HL-60 (cell line): ENCODE results near the gene NRXN2.

ENCODE experiments used
- DNase-seq, 2 experiments: peaks; one replicate each; pipeline ENCODE4 v3.0.0-alpha.2; 2010 to 2020; ENCODE audit warnings: low read depth in 1 of 2, low spot score in 1 of 2
- H3K27ac ChIP-seq: fragments of 250-450 bp; sonication (Bioruptor Pico); replicated peaks from 2 replicates; pipeline ENCODE4 v1.5.1; 2020; ENCODE audit warnings: mild to moderate bottlenecking, moderate library complexity
- H3K27me3 ChIP-seq: fragments of 250-450 bp; sonication (Bioruptor Pico); 2 replicates; pipeline ENCODE4 v1.5.1; 2021; ENCODE audit warnings: mild to moderate bottlenecking, moderate library complexity; ENCODE audit not compliant: insufficient read depth, poor library complexity, severe bottlenecking
- H3K4me3 ChIP-seq: replicated peaks from 2 replicates; pipeline ENCODE4 v1.5.1; 2011; ENCODE audit warnings: mild to moderate bottlenecking, control low read depth, low read length; ENCODE audit not compliant: insufficient read depth
- CTCF ChIP-seq: IDR thresholded peaks from one replicate; pipeline ENCODE4 v1.5.1; 2011; ENCODE audit warnings: low read length, control low read depth, inconsistent platforms; ENCODE audit not compliant: insufficient read depth
- GABPA ChIP-seq: IDR thresholded peaks from 2 replicates; pipeline ENCODE4 v1.6.1; 2012; ENCODE audit warnings: low read depth
- POLR2AphosphoS5 ChIP-seq: IDR thresholded peaks from 2 replicates; pipeline ENCODE4 v1.6.1; 2012; ENCODE audit warnings: low read depth
- REST ChIP-seq: IDR thresholded peaks from 2 replicates; pipeline ENCODE4 v1.6.1; 2012; ENCODE audit warnings: low read depth; ENCODE audit not compliant: insufficient replicate concordance
- SPI1 ChIP-seq: IDR thresholded peaks from 2 replicates; pipeline ENCODE4 v1.6.1; 2012; ENCODE audit warnings: low read depth, mild to moderate bottlenecking, borderline replicate concordance

Gene NRXN2

GRCh38 chr11:64570341-64570740 is 152.7 kb downstream of the NRXN2 start:
- H3K27ac ChIP-seq: no peak overlapping the region
- no peak for DNase-seq
- H3K4me3 ChIP-seq: no peak overlapping the region
- no peaks in the 10 kb centered on the region for H3K27me3 ChIP-seq
- TF ChIP-seq SPI1: no peak
- no peak for TF ChIP-seq CTCF
- no peak for TF ChIP-seq REST
- no peak for TF ChIP-seq GABPA
- no peak for TF ChIP-seq POLR2AphosphoS5

- TF ChIP-seq CTCF: no peak
- no peak for TF ChIP-seq SPI1
- no peak for TF ChIP-seq GABPA
- TF ChIP-seq POLR2AphosphoS5: no peak
- no peak for TF ChIP-seq REST
- Histone ChIP-seq H3K4me3 (no peak overlapping the region), H3K27me3 (no peaks in the 10 kb centered on the region), H3K27ac (no peak overlapping the region)
- DNase-seq: no peak
Observed at GRCh38 chr11:64569300-64569970, 153.6 kb downstream of the NRXN2 start.

- Histone ChIP-seq H3K27ac (no peak overlapping the region), H3K4me3 (no peak overlapping the region), H3K27me3 (no peaks in the 10 kb centered on the region)
- TF ChIP-seq GABPA (no peak), CTCF (no peak), REST (no peak), SPI1 (no peak), POLR2AphosphoS5 (no peak)
- DNase-seq: no peak
Observed at GRCh38 chr11:64568584-64569140, 154.3 kb downstream of the NRXN2 start.
